NAMALWA (cell line): Measurements from ENCODE around the gene MAPK9.
A peak's percentile ranks its signal among the peaks of the same experiment; 100 is the strongest.

Experiments
- DNase-seq: peaks from one replicate; pipeline ENCODE4 v3.0.0-alpha.2; 2015; ENCODE audit warnings: low spot score

The MAPK9 gene

DNA sequence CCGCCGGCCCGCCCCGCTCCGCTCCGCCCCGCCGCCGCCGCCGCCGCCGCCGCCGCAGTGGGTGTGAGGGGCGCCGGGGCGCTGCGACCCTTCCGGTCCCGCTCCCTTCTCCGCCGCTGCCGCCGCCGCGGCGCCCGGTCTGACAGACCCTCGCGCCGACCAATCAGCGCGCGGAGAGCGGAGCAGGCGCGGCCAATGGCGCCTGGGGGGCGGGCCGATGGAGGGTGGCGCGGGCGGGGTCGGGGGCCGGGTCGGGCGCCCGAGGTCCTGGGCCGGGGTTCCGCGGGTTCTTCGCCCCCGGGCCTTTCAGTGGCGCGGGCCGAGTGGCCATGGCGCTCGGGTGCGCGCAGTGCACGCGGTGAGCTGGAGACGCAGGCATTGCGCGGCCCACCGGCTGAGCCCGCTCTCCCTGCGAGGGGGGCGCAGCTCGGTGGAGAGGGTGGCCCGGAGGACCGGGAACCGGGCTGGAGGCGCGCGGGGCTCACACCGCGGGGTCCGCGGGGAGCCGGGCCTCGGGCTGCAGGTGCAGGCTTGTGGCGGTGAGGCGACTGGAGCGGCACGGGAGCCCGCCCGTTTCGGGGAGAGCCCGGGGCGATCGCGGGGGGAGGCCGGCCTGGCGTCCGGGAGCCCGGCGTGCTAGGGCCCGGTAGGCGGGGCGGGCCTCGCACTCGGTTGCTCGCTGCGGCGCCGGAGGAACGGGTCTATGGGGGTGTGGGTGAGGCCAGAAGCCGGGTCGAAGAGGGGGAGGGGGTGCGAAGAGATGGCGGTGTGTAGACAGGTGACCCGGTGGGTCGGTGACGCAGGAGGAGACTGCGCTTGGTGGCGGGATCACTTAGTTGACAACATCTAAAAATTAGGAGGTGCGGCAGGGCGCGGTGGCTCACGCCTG is at the start of gene MAPK9:
MAPK9 (minus strand) TSS at position 141 of the 889 bp plus-strand sequence. CDS start 11,522 bp downstream, outside the sequence.
- DNase-seq: peak; percentile 88

DNA sequence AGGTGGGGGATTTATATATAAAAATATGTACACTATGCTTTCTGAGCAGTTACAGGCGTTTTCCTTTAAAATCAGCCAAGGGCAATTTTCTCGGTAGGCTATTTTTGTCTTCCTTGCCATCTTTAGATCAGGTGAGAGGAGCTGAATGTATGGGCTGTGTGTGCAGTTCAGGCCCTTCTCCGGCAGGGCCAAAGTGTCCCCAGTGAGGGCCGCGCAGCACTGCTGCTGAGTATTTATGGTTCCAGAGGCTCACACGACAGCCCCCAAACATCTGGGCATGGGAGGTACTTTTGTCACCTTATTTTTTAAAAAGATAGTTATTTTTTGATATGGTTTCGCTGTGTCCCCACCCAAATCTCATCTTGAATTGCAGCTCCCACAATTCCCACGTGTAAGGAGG is 49.7 kb upstream of the MAPK9 start:
- no peak for DNase-seq

- DNase-seq: no peak
These were observed 49.0 kb upstream of the MAPK9 start for GRCh38 chr5:180340856-180341255.

GRCh38 chr5:180339583-180340183 is 47.8 kb upstream of the MAPK9 start:
- no peak for DNase-seq

DNA sequence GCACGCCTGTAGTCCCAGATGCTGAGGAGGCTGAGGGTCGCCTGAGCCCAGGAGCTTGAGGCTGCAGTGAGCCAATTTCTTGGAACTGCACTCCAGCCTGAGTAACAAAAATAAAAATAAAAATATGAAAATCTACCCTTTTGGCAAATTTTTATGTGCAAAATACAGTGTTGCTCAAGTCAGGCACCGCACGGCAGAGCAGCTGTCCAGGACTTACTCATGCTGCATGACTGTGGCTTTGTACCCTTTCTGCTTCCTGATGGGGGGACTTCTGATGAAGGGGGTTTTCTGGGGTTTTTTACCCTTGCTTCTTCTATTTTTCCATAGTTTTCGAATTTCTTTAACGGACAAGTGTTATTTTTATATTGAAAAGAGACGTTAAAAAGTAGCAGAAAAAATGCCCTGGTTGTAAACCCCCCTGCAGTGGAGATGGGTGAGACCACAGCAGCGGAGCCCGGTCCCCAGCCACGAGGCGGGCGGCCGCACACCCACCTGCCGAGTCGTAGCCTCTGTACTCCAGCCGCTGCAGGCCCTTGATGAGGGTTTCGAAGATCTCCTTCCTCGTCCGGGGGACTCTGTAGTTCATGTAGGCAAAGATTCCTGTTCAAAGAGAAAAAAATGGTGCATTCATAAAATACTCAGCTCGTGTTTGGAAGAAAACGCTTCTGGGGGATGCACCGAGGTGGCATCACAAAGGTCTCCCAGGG is 46.3 kb upstream of the MAPK9 start:
- no peak for DNase-seq

DNA sequence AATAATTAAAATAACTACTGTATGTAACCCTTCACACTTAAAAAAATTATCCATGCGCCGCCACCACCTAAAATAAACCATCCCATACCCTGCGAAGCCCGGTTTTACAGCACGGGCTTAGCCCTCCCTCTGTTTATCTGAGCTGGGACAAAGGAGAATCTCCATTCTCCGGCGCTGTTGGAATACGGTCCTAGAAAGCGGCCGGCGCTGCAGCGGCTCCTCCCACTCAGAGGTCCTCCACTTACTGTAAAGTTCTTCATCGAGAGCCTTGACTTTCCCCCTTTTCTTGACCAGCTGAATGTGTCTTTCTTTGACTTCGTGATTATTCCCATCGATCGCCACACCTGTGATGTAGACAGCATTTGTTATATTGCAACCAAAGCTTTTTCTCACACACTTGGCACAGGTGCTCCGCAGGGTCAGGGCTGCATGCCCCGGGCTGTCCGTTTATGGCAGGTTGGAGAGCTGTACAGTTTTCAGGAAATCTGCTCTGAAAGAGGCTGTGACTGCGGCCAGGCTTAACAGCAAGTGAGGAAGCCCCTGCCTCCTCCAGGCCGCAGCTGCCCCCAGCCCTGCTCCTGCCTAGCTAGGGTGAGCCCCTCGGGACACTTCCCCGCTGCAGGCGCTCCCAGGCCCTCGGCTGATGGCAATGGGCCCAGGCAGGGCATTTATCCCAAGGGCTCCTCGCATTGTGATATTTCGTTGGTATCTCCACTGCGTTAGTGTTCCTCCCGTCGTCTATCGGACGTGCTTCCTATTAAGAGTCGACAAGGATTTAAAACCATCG is 44.5 kb upstream of the MAPK9 start:
- DNase-seq: no peak

DNA sequence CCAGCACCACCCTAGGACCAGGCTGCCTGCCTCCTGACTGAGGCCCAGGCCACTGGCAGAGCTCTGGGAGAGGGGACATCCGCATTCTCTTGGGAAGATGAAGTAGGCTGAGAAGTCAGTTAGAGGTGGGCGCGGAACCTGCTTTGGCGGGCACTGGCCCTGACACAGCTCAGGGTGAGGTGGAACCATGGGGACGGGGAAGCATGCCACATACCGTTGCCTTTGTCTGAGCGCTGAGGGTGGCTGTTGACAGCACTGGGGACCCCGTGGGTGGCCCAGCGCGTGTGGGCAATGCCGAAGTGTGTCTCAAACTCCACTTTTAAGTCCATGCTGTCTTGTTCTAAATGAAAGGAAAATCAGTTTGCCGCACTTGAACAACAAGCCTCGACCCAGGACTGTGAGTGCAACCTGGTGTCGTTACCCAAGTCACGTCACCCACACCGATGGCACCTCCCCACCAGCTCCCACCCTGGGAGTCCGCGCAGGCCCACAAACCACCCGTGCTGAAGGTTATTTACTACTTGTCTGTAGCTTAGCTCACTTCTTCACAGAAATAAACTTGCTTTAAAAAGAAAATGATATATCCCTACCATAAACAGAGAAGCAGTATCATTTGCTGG is 43.8 kb upstream of the MAPK9 start:
- no peak for DNase-seq

- DNase-seq: no peak
These were observed 43.1 kb upstream of the MAPK9 start for GRCh38 chr5:180334751-180335613.

- no peak for DNase-seq
These were observed 42.3 kb upstream of the MAPK9 start for GRCh38 chr5:180334176-180334575.

GRCh38 chr5:180333661-180334060 is 41.8 kb upstream of the MAPK9 start:
- no peak for DNase-seq

GRCh38 chr5:180332861-180333260 is 41.0 kb upstream of the MAPK9 start:
- DNase-seq: no peak

DNA sequence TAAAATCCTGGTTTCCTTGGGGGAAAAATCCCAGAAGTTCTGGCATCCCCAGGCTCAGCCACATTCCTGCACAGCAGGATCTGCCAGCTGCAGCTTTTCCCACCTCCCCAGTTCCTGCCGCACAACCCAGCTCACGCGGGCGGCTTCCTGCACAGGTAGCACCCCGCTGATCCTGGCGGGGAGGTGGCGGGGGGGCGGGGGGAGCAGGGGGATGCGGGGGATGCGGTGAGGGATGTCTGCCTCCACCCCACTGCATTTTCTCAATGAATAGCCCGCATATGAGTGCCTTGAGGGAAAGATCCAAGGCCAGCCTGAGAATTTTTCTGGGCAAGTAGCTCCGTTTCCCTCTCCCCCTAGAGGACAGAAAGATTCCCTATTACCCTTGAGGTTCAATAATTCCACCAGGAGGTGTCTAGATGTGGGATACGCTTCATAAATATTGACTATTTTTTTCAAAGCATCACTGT is 40.2 kb upstream of the MAPK9 start:
- DNase-seq: no peak

GRCh38 chr5:180331647-180331950 is 39.7 kb upstream of the MAPK9 start:
- no peak for DNase-seq

DNA sequence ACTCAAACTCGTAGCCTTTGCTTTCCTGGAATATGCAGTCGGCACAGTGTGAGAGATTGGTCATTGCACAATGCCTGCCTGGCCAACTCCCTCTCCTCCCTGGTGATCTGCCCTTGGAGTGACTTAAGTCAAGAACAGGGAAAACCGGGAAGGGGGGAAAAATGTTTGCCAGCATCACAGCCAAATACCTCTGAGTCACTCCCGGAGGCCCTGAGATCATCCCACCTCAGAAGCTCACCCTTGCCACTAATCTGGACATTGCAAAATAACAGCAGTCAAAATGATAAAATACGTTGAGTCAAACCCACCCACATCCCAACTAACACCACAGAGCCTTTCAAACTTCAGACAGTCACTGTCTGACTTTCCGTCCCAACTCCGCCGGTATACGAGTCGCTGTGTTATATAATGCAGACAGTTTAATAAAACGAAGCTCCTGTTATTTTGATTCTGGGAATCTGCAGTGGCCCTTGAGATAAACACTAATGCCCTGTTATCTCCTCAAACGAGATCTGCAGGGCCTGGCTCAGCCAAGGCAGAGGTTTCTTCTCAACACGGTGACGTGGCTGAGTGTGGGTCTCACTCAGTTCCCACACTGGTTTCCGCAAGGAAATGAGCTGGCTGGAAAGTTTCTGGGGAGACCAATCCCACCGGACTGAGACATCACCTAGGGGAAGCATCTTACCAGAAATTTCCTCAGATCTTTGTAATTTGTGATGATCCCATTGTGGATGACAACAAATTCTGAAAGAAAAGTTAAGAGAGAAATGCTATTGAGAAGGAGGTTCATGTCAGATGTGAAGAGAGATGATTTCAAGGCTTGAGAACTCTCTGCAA is 39.1 kb upstream of the MAPK9 start:
- DNase-seq: no peak

DNA sequence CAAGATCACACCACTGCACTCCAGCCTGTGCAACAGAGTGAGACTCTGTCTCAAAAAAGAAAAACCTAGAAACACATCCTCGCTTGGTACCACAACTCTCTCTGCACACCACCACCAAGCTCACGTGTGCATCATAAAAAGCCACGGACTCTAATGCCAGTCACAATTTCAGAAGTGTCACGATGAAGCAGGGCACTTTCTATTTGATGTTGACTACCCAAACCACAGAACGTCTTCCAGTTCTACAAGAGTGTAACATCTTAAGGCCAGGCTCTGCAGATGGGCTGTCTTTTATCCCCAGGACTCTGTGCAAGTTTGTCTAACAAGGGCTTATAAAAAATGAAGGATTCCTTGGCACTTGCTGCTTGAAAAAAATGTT is 38.4 kb upstream of the MAPK9 start:
- DNase-seq: no peak

GRCh38 chr5:180329606-180330269 is 37.9 kb upstream of the MAPK9 start:
- DNase-seq: no peak

DNA sequence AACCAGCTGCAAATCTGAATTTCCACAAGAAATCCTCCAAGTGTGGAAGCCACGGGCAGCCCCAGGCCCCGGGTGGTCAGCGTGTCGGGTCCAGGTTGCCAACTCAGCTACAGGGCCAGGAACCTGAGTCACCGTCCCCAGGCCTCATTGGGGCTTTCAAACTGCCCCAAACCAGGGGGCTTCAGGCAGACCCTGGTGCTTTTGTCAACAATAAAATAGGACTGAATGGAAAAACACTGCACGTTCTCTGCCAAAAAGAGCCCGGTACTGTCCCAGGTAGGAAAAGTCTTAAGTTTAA is 37.2 kb upstream of the MAPK9 start:
- DNase-seq: no peak

DNA sequence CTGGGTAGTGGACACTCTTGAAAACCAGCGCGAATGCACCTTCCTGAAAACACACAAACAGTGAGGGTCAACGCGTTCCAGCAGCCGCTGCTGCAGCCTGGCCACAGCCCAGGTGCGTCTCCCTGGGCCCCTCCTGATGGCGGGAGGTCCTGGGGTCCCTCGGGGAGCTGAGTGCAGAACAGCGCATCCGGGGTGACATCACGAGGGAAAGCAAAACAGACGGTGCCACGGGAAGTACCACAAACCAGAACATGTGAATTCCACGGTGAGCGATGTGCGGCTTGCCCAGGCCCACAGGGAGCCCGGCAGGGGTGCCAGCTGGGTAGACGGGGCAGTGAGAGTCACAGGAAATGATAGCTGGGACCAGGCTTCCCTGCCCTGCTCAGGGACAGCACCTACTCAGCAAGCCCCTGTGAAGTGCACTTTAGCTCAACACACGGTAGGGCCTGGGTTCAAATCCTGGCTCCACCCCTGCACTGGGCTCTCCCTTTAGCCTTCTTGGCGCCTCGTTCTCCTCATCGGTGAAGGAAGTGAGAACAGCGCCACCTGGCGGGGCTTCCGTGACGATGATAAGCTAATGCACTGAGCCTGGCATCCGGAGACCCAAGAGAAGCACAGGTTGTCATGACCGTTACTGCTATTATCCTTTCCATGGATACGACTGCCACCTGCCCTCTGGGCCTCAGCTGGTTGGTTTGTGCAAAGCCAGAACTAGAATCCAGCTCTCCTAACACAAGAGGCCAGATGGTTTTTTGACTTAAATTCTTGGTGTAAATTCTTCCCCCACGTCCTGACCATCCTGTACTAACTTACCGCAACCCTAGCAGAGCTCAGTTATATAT is 36.6 kb upstream of the MAPK9 start:
- peak; percentile 89 for DNase-seq
